Ovary (tissue), 3 donors: ENCODE data around the gene FAM241B.

Experiments
- POLR2A ChIP-seq: fragments of 450-650 bp; IDR thresholded peaks from one replicate; pipeline ENCODE4 v1.6.1; 2017; ENCODE audit warnings: antibody characterized with exemption, mild to moderate bottlenecking, moderate library complexity
- TF ChIP-seq, protein P1 (sequence below), 3 donors: fragments of 450-650 bp in 2 of 3; fragments of 200-600 bp in 1 of 3; IDR thresholded peaks; one replicate each; pipeline versions ENCODE4 v1.5.1 to v1.8.0; 2016 to 2022; ENCODE audit warnings: antibody characterized with exemption in 3 of 3, mild to moderate bottlenecking in 1 of 3
- donor health status: DM: no; HTN: no; CAD: no.

GRCh38 chr10:69630651-69631400, 779 bp downstream of the FAM241B start:
- TF ChIP-seq, protein P1, sequence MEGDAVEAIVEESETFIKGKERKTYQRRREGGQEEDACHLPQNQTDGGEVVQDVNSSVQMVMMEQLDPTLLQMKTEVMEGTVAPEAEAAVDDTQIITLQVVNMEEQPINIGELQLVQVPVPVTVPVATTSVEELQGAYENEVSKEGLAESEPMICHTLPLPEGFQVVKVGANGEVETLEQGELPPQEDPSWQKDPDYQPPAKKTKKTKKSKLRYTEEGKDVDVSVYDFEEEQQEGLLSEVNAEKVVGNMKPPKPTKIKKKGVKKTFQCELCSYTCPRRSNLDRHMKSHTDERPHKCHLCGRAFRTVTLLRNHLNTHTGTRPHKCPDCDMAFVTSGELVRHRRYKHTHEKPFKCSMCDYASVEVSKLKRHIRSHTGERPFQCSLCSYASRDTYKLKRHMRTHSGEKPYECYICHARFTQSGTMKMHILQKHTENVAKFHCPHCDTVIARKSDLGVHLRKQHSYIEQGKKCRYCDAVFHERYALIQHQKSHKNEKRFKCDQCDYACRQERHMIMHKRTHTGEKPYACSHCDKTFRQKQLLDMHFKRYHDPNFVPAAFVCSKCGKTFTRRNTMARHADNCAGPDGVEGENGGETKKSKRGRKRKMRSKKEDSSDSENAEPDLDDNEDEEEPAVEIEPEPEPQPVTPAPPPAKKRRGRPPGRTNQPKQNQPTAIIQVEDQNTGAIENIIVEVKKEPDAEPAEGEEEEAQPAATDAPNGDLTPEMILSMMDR (IDR thresholded peaks at IDR 0.05), result no peak
- TF ChIP-seq POLR2A, result no peak
